ENCODE measurements around the gene ZBBX.
"Not testable (repeated sequence)": the region's sequence is repeated elsewhere in the genome, so short reads cannot be mapped to it uniquely, and the experiment has no call there.

The ZBBX gene

GRCh38 chr3:167380004-167380689 is at the start of gene ZBBX:
ZBBX (minus strand) TSS chr3:167380297; CDS start chr3:167372901, 7,396 bp downstream.
- DNase-seq = peak; percentile 80 to 87
- TF ChIP-seq POLR2A (IDR thresholded peaks at IDR 0.05; ENCODE audit: low read length) = no peak
- TF ChIP-seq GATA1 (IDR thresholded peaks at IDR 0.05; ENCODE audit: low read depth, low read length) = no peak

- DNase-seq = not testable (repeated sequence)
Measured at GRCh38 chr3:167426962-167427361, 46.9 kb upstream of the ZBBX start.

GRCh38 chr3:167422396-167422795 is 42.3 kb upstream of the ZBBX start:
- not testable (repeated sequence) for DNase-seq

GRCh38 chr3:167409611-167410010 is 29.5 kb upstream of the ZBBX start:
- TF ChIP-seq POLR2A (IDR thresholded peaks at IDR 0.05; ENCODE audit: low read length) (no peak), GATA1 (IDR thresholded peaks at IDR 0.05; ENCODE audit: low read depth, low read length) (no peak)

GRCh38 chr3:167406876-167407492 is 26.9 kb upstream of the ZBBX start:
- DNase-seq = peak; percentile 20 to 51
- TF ChIP-seq POLR2A (IDR thresholded peaks at IDR 0.05; ENCODE audit: low read length) (no peak), GATA1 (IDR thresholded peaks at IDR 0.05; ENCODE audit: low read depth, low read length) (no peak)

More at GRCh38 chr3:167409611-167410010, 29.5 kb upstream of the ZBBX start:
- no peak for DNase-seq

GRCh38 chr3:167397826-167398225 is 17.7 kb upstream of the ZBBX start:
- no peak for TF ChIP-seq GATA1 (IDR thresholded peaks at IDR 0.05; ENCODE audit: low read depth, low read length)
- TF ChIP-seq POLR2A (IDR thresholded peaks at IDR 0.05; ENCODE audit: low read length) = no peak
- DNase-seq = no peak

- TF ChIP-seq POLR2A (IDR thresholded peaks at IDR 0.05; ENCODE audit: low read length) = no peak
- TF ChIP-seq GATA1 (IDR thresholded peaks at IDR 0.05; ENCODE audit: low read depth, low read length) = no peak
Measured at GRCh38 chr3:167396075-167396474, 16.0 kb upstream of the ZBBX start.

GRCh38 chr3:167394003-167394402 is 13.9 kb upstream of the ZBBX start:
- TF ChIP-seq POLR2A (IDR thresholded peaks at IDR 0.05; ENCODE audit: low read length) (no peak), GATA1 (IDR thresholded peaks at IDR 0.05; ENCODE audit: low read depth, low read length) (no peak)
- no peak for DNase-seq

More at GRCh38 chr3:167396075-167396474, 16.0 kb upstream of the ZBBX start:
- no peak for DNase-seq

- no peak for DNase-seq
- TF ChIP-seq GATA1 (IDR thresholded peaks at IDR 0.05; ENCODE audit: low read depth, low read length) (no peak), POLR2A (IDR thresholded peaks at IDR 0.05; ENCODE audit: low read length) (no peak)
Measured at GRCh38 chr3:167382155-167382554, 2.1 kb upstream of the ZBBX start.

GRCh38 chr3:167375478-167375877 is 4.6 kb downstream of the ZBBX start:
- no peak for DNase-seq
- TF ChIP-seq GATA1 (IDR thresholded peaks at IDR 0.05; ENCODE audit: low read depth, low read length) = no peak
- TF ChIP-seq POLR2A (IDR thresholded peaks at IDR 0.05; ENCODE audit: low read length) = no peak

GRCh38 chr3:167372138-167372537 is 8.0 kb downstream of the ZBBX start:
- TF ChIP-seq POLR2A (IDR thresholded peaks at IDR 0.05; ENCODE audit: low read length) = no peak
- TF ChIP-seq GATA1 (IDR thresholded peaks at IDR 0.05; ENCODE audit: low read depth, low read length) = no peak
- DNase-seq = no peak

GRCh38 chr3:167361948-167362347 is 18.1 kb downstream of the ZBBX start:
- TF ChIP-seq GATA1 (IDR thresholded peaks at IDR 0.05; ENCODE audit: low read depth, low read length) (no peak), POLR2A (IDR thresholded peaks at IDR 0.05; ENCODE audit: low read length) (no peak)
- DNase-seq = no peak

- TF ChIP-seq GATA1 (IDR thresholded peaks at IDR 0.05; ENCODE audit: low read depth, low read length) (no peak), POLR2A (IDR thresholded peaks at IDR 0.05; ENCODE audit: low read length) (no peak)
- no peak for DNase-seq
Measured at GRCh38 chr3:167361306-167361705, 18.8 kb downstream of the ZBBX start.

- DNase-seq = no peak
- no peak for TF ChIP-seq GATA1 (IDR thresholded peaks at IDR 0.05; ENCODE audit: low read depth, low read length)
- no peak for TF ChIP-seq POLR2A (IDR thresholded peaks at IDR 0.05; ENCODE audit: low read length)
Measured at GRCh38 chr3:167355446-167355845, 24.7 kb downstream of the ZBBX start.

GRCh38 chr3:167354751-167355150 is 25.3 kb downstream of the ZBBX start:
- TF ChIP-seq POLR2A (IDR thresholded peaks at IDR 0.05; ENCODE audit: low read length) (no peak), GATA1 (IDR thresholded peaks at IDR 0.05; ENCODE audit: low read depth, low read length) (no peak)

More at GRCh38 chr3:167354751-167355150, 25.3 kb downstream of the ZBBX start:
- no peak for DNase-seq

Measured in erythroblast (primary cell).